ENCODE results near the gene PEX5L. TPM values are rescaled to one million over a fixed set of nuclear protein-coding genes. Genes with fewer than 3 reads are reported as not detected.

PEX5L gene
- total RNA-seq, 1 experiment from 2014 or later, result 0.33 TPM

DNA sequence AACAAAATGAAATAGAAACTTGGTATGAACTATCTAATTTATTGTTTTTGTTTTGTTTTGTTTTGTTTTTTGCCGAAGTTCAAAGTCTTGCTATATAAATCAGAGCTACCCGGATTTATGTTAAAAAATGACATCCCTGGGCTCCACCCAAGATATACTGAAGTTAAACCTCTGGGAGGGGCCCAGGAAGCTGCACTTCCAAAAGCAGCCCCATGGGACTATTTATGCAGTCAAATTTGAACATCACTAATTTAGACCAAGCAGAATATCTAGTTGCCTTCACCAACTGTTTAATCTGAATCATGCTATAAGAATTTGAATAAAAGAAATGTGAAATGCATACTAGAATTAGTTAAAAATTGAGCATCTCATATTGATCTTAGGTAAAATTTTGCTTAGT, 32.2 kb downstream of the PEX5L start:
- ChIA-PET CTCF (no interaction called here), POLR2A (ENCODE audit: unreplicated experiment) (no interaction called here)
- intact Hi-C loops (cut with micrococcal nuclease; ENCODE audit: unreplicated experiment), result loop anchor here (1.0 kb wide), 1 partner anchor 42 kb away; no protein-coding TSS in a partner anchor
- no peaks in the 10 kb centered on the region for H4K20me1 ChIP-seq (ENCODE audit: insufficient read depth)
- H3K9me2 ChIP-seq (ENCODE audit: insufficient read depth), result no peaks in the 10 kb centered on the region
- no peak for TF ChIP-seq EZH2 (IDR thresholded peaks at IDR 0.05; ENCODE audit: low read depth)
- TF ChIP-seq, protein P1, sequence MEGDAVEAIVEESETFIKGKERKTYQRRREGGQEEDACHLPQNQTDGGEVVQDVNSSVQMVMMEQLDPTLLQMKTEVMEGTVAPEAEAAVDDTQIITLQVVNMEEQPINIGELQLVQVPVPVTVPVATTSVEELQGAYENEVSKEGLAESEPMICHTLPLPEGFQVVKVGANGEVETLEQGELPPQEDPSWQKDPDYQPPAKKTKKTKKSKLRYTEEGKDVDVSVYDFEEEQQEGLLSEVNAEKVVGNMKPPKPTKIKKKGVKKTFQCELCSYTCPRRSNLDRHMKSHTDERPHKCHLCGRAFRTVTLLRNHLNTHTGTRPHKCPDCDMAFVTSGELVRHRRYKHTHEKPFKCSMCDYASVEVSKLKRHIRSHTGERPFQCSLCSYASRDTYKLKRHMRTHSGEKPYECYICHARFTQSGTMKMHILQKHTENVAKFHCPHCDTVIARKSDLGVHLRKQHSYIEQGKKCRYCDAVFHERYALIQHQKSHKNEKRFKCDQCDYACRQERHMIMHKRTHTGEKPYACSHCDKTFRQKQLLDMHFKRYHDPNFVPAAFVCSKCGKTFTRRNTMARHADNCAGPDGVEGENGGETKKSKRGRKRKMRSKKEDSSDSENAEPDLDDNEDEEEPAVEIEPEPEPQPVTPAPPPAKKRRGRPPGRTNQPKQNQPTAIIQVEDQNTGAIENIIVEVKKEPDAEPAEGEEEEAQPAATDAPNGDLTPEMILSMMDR (conservative IDR thresholded peaks at IDR 0.05), result no peak
- H3K79me2 ChIP-seq (ENCODE audit: low read depth), result no peaks in the 10 kb centered on the region
- no peak overlapping the region for H3K27ac ChIP-seq
- H3F3A ChIP-seq (ENCODE audit: insufficient read depth, low read depth), result no peaks in the 10 kb centered on the region
- H3K9me3 ChIP-seq (ENCODE audit: insufficient read depth, low read depth), result no peaks in the 10 kb centered on the region; the same call in 1 of the 2 replicates
- no TSS peak for BruUV-seq (replicated peaks)
- no peak overlapping the region for H3K4me2 ChIP-seq
- H3K27me3 ChIP-seq (ENCODE audit: insufficient read depth, low read depth), result no peaks in the 10 kb centered on the region
- no peaks in the 10 kb centered on the region for H3K4me1 ChIP-seq (replicated peaks; ENCODE audit: insufficient read depth)
- H3K4me3 ChIP-seq, result no peak overlapping the region
- DNase-seq, result no peak
- no peaks in the 10 kb centered on the region for H3K36me3 ChIP-seq (ENCODE audit: low read depth)
- no peak overlapping the region for H2AFZ ChIP-seq

- BruUV-seq (replicated peaks), result no TSS peak
- Histone ChIP-seq H3K27ac (no peak overlapping the region), H2AFZ (no peak overlapping the region), H3K9me3 (ENCODE audit: insufficient read depth, low read depth) (no peaks in the 10 kb centered on the region), H3F3A (ENCODE audit: insufficient read depth, low read depth) (no peaks in the 10 kb centered on the region), H3K9me2 (ENCODE audit: insufficient read depth) (no peaks in the 10 kb centered on the region), H3K79me2 (ENCODE audit: low read depth) (no peaks in the 10 kb centered on the region), H3K4me1 (replicated peaks; ENCODE audit: insufficient read depth) (no peaks in the 10 kb centered on the region), H3K36me3 (ENCODE audit: low read depth) (no peaks in the 10 kb centered on the region), H3K4me3 (no peak overlapping the region), H4K20me1 (ENCODE audit: insufficient read depth) (no peaks in the 10 kb centered on the region), H3K4me2 (no peak overlapping the region), H3K27me3 (ENCODE audit: insufficient read depth, low read depth) (no peaks in the 10 kb centered on the region)
- TF ChIP-seq EZH2 (IDR thresholded peaks at IDR 0.05; ENCODE audit: low read depth), result no peak
- TF ChIP-seq, protein P1 (conservative IDR thresholded peaks at IDR 0.05), result no peak
- ChIA-PET POLR2A (ENCODE audit: unreplicated experiment) (interaction anchor here (0.7 kb wide), 1 partner anchor 161 kb away, joined by 9 read pairs; no protein-coding TSS in a partner anchor), CTCF (no interaction called here)
- no peak for DNase-seq
- intact Hi-C loops (cut with micrococcal nuclease; ENCODE audit: unreplicated experiment), result no loop called here
Observed at GRCh38 chr3:180002006-180002405, 34.7 kb downstream of the PEX5L start.

DNA sequence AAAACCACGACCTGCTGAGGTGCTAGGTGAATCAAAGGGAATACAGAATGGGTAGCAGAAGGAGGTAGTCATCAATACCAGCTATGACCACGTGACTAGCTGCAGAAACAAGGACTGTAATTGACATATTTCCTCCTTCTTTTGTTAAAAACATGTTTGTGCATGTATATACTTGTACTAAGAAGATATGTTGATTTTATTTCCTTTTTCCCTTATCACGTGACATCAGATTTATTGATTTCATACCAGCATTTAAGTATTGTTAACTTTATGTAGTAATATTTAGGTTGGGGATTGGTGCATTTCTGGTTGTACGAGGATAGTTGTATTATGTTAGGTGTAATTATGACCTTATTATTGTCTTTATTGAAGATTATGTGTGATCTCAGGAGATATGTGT, 36.2 kb downstream of the PEX5L start:
- TF ChIP-seq, protein P1 (conservative IDR thresholded peaks at IDR 0.05), result no peak
- TF ChIP-seq EZH2 (IDR thresholded peaks at IDR 0.05; ENCODE audit: low read depth), result no peak
- Histone ChIP-seq H3K36me3 (ENCODE audit: low read depth) (no peaks in the 10 kb centered on the region), H3K9me2 (ENCODE audit: insufficient read depth) (no peaks in the 10 kb centered on the region), H3K9me3 (ENCODE audit: insufficient read depth, low read depth) (no peaks in the 10 kb centered on the region), H3K27me3 (ENCODE audit: insufficient read depth, low read depth) (no peaks in the 10 kb centered on the region), H3F3A (ENCODE audit: insufficient read depth, low read depth) (no peaks in the 10 kb centered on the region), H3K4me1 (replicated peaks; ENCODE audit: insufficient read depth) (no peaks in the 10 kb centered on the region), H3K27ac (no peak overlapping the region), H3K4me2 (no peak overlapping the region), H4K20me1 (ENCODE audit: insufficient read depth) (no peaks in the 10 kb centered on the region), H2AFZ (no peak overlapping the region), H3K4me3 (no peak overlapping the region), H3K79me2 (ENCODE audit: low read depth) (no peaks in the 10 kb centered on the region)
- CTCF ChIA-PET, result no interaction called here
- intact Hi-C loops (cut with micrococcal nuclease; ENCODE audit: unreplicated experiment), result no loop called here
- POLR2A ChIA-PET (ENCODE audit: unreplicated experiment), result interaction anchor here (0.7 kb wide), 1 partner anchor 46 kb away, joined by 3 read pairs; no protein-coding TSS in a partner anchor
- no TSS peak for BruUV-seq (replicated peaks)
- no peak for DNase-seq

Data from PC-9 (cell line).